Panc1 (cell line): ENCODE measurements around the gene SNTG2. TPM values are rescaled to one million over a fixed set of nuclear protein-coding genes. Genes with fewer than 3 reads are reported as not detected.

ENCODE experiments used
- ATAC-seq: fragments of 200-7000 bp; cut with Tn5 transposase; 2 replicates; pipeline ENCODE4 v1.9.1; 2020; ENCODE audit warnings: mild to moderate bottlenecking, moderate library complexity
- BruUV-seq: library from RNA; stranded (reverse); fragments of 400-500 nt; replicated peaks from 2 replicates; lab custom pipeline; 2021; lab: Mats Ljungman, UMichigan
- CTCF ChIA-PET: fragments of 300-600 bp; sonication (Branson Sonifier 250); formaldehyde crosslinking; loops from one replicate; lab custom pipeline; 2022; ENCODE audit warnings: antibody characterized with exemption; lab: Charles Lee
- POLR2A ChIA-PET: fragments of 300-600 bp; sonication (Branson Sonifier 250); formaldehyde crosslinking; loops from one replicate; lab custom pipeline; 2022; ENCODE audit warnings: antibody characterized with exemption; lab: Charles Lee
- DNase-seq: peaks from one replicate; pipeline ENCODE4 v3.0.0-alpha.2; 2010; ENCODE audit warnings: low read depth, low spot score
- H3K27ac ChIP-seq: 2 replicates; pipeline ENCODE4 v1.5.1; 2011; ENCODE audit warnings: mild to moderate bottlenecking, low read length, inconsistent platforms
- H3K27me3 ChIP-seq: fragments of 200-500 bp; sonication (Bioruptor generic); 2 replicates; pipeline ENCODE4 v1.6.0; 2014; ENCODE audit warnings: low read length, inconsistent platforms; ENCODE audit not compliant: control insufficient read depth, insufficient read depth
- H3K36me3 ChIP-seq: fragments of 200-500 bp; sonication (Bioruptor generic); 2 replicates; pipeline ENCODE4 v1.5.1; 2014; ENCODE audit warnings: inconsistent platforms, mild to moderate bottlenecking, low read length, moderate library complexity; ENCODE audit not compliant: control insufficient read depth, insufficient read depth
- H3K4me1 ChIP-seq: 2 replicates; pipeline ENCODE4 v1.5.1; 2011; ENCODE audit warnings: inconsistent platforms, mild to moderate bottlenecking, low read length, moderate library complexity; ENCODE audit not compliant: control insufficient read depth, insufficient read depth
- H3K4me3 ChIP-seq, 2 experiments: 2 replicates each; pipeline ENCODE4 v1.5.1; 2011 to 2012; ENCODE audit warnings: low read depth in 2 of 2, low read length in 2 of 2, mild to moderate bottlenecking in 2 of 2, inconsistent platforms in 1 of 2, moderate library complexity in 1 of 2
- H3K9me3 ChIP-seq: fragments of 200-500 bp; sonication (Bioruptor generic); 2 replicates; pipeline ENCODE4 v1.5.1; 2014; ENCODE audit warnings: low read depth, mild to moderate bottlenecking, inconsistent platforms, low read length, moderate library complexity; ENCODE audit not compliant: control insufficient read depth, insufficient read depth
- POLR2AphosphoS5 ChIP-seq: IDR thresholded peaks from 2 replicates; pipeline ENCODE4 v1.6.1; 2012; ENCODE audit warnings: mild to moderate bottlenecking, low read depth, low read length, moderate library complexity
- SIN3A ChIP-seq: IDR thresholded peaks from 2 replicates; pipeline ENCODE4 v1.6.1; 2012; ENCODE audit warnings: low read depth, mild to moderate bottlenecking, low read length, moderate library complexity, borderline replicate concordance; ENCODE audit not compliant: insufficient read depth
- TCF7L2 ChIP-seq: IDR thresholded peaks from 2 replicates; pipeline ENCODE4 v1.6.1; 2011; ENCODE audit warnings: mild to moderate bottlenecking, low read depth, low read length, inconsistent platforms
- in situ Hi-C: cut with HindIII; loops from 2 replicates; pipeline ENCODE4 v1.10.0; 2016; ENCODE audit warnings: low sequenced_read_pairs, low pct_unique_long_range_greater_than_20kb
- intact Hi-C: fragments of 100-400 bp; cut with micrococcal nuclease; formaldehyde crosslinking; loops from one replicate; pipeline ENCODE4 v1.10.0; 2022; ENCODE audit not compliant: unreplicated experiment
- total RNA-seq: library from RNA; stranded (reverse); gene quantifications from one replicate; pipeline ENCODE4 v1.2.1, GENCODE V29; 2021; ENCODE audit not compliant: unreplicated experiment
- TF ChIP-seq, protein P1 (sequence below): fragments of 450-650 bp; IDR thresholded peaks from 2 replicates; pipeline ENCODE4 v1.5.1; 2017; ENCODE audit warnings: mild to moderate bottlenecking
- TF ChIP-seq, protein P2 (sequence below), 2 experiments: IDR thresholded peaks; 2 replicates each; pipeline ENCODE4 v1.6.1; 2011 to 2012; ENCODE audit warnings: low read depth in 2 of 2, control low read depth in 1 of 2, low read length in 1 of 2, mild to moderate bottlenecking in 1 of 2, moderate library complexity in 1 of 2; ENCODE audit not compliant: insufficient read depth in 1 of 2

The SNTG2 gene
- total RNA-seq, 1 experiment from 2014 or later = not detected

DNA sequence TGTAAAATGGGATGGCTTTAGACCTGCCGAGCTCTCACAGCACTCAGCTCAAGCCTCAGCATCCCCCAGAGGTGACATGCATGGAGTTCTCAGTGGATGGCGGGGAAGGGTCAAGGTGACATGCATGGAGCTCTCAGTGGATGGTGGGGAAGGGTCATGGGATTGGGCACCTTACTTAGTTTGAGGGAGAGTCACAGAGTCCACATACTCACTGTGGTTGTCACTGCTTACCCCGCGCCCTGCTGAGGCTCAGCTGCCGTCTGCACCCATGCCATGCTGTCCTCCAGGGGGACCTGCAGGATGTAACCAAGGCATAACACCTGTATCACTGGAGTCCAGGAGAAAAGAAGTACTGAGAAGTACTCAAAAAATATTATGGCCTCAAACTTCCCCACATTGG lies 350.4 kb downstream of the SNTG2 start:
- ATAC-seq = no peak
- CTCF ChIA-PET = interaction anchor here (0.6 kb wide), 1 partner anchor 195 kb away, joined by 4 read pairs; no protein-coding TSS in a partner anchor
- no peaks in the 10 kb centered on the region for H3K27me3 ChIP-seq

DNA sequence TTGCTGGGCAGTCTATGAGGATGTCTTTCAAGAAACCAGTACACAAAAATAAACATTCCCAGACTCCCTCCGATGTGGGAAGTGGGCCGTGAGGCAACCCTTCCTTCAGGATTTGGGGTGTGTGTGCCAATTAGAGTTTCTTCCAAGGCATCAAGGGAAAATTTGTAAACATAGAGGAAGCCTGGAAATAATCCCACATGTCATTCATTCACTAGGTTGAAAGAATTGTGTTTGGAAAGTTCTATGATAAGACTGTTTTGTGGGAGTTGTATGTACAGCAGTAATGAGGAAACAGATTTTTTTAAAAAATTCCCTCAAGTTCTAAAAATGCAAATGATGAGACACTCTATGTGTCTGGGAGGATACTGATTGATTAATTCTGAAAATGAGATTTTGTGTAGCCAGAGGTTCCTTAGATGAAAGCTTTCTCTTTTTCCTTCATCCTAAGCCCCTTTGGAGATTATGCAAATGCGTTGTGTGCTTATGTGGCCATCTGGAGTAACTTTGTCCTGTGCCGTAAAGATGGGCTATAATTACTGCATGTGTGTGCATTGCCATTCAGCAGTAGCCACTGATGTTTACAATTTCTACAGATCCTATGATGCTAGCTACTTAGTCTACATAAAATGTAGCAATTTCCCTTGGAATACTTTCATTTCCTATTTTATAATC lies 354.8 kb downstream of the SNTG2 start:
- intact Hi-C loops (no loop called here), in situ Hi-C loops (no loop called here)
- no peaks in the 10 kb centered on the region for H3K27me3 ChIP-seq
- no peak for DNase-seq
- TF ChIP-seq, protein P1, sequence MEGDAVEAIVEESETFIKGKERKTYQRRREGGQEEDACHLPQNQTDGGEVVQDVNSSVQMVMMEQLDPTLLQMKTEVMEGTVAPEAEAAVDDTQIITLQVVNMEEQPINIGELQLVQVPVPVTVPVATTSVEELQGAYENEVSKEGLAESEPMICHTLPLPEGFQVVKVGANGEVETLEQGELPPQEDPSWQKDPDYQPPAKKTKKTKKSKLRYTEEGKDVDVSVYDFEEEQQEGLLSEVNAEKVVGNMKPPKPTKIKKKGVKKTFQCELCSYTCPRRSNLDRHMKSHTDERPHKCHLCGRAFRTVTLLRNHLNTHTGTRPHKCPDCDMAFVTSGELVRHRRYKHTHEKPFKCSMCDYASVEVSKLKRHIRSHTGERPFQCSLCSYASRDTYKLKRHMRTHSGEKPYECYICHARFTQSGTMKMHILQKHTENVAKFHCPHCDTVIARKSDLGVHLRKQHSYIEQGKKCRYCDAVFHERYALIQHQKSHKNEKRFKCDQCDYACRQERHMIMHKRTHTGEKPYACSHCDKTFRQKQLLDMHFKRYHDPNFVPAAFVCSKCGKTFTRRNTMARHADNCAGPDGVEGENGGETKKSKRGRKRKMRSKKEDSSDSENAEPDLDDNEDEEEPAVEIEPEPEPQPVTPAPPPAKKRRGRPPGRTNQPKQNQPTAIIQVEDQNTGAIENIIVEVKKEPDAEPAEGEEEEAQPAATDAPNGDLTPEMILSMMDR = no peak
- no peak for TF ChIP-seq POLR2AphosphoS5
- no peak for TF ChIP-seq TCF7L2
- TF ChIP-seq, protein P2, sequence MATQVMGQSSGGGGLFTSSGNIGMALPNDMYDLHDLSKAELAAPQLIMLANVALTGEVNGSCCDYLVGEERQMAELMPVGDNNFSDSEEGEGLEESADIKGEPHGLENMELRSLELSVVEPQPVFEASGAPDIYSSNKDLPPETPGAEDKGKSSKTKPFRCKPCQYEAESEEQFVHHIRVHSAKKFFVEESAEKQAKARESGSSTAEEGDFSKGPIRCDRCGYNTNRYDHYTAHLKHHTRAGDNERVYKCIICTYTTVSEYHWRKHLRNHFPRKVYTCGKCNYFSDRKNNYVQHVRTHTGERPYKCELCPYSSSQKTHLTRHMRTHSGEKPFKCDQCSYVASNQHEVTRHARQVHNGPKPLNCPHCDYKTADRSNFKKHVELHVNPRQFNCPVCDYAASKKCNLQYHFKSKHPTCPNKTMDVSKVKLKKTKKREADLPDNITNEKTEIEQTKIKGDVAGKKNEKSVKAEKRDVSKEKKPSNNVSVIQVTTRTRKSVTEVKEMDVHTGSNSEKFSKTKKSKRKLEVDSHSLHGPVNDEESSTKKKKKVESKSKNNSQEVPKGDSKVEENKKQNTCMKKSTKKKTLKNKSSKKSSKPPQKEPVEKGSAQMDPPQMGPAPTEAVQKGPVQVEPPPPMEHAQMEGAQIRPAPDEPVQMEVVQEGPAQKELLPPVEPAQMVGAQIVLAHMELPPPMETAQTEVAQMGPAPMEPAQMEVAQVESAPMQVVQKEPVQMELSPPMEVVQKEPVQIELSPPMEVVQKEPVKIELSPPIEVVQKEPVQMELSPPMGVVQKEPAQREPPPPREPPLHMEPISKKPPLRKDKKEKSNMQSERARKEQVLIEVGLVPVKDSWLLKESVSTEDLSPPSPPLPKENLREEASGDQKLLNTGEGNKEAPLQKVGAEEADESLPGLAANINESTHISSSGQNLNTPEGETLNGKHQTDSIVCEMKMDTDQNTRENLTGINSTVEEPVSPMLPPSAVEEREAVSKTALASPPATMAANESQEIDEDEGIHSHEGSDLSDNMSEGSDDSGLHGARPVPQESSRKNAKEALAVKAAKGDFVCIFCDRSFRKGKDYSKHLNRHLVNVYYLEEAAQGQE (IDR thresholded peaks at IDR 0.05; ENCODE audit: insufficient read depth in 1 of 2, low read depth in 2 of 2, low read length in 1 of 2) = no peak
- no peak for TF ChIP-seq SIN3A
- no peaks in the 10 kb centered on the region for H3K36me3 ChIP-seq
- BruUV-seq = no TSS peak
- H3K4me3 ChIP-seq = no peak overlapping the region
- ChIA-PET POLR2A (no interaction called here), CTCF (no interaction called here)
- H3K4me1 ChIP-seq = no peaks in the 10 kb centered on the region
- H3K27ac ChIP-seq = no peak overlapping the region
- H3K9me3 ChIP-seq = no peaks in the 10 kb centered on the region
- ATAC-seq = no peak

More for the DNA sequence above, 350.4 kb downstream of the SNTG2 start:
- intact Hi-C loops (no loop called here), in situ Hi-C loops (no loop called here)
- Histone ChIP-seq H3K27ac (no peak overlapping the region), H3K9me3 (no peaks in the 10 kb centered on the region), H3K4me3 (no peak overlapping the region), H3K36me3 (no peaks in the 10 kb centered on the region), H3K4me1 (no peaks in the 10 kb centered on the region)
- no peak for DNase-seq
- no peak for TF ChIP-seq SIN3A
- TF ChIP-seq TCF7L2 = no peak
- no peak for TF ChIP-seq POLR2AphosphoS5
- TF ChIP-seq, protein P1 = no peak
- TF ChIP-seq, protein P2 (IDR thresholded peaks at IDR 0.05; ENCODE audit: insufficient read depth in 1 of 2, low read depth in 2 of 2, low read length in 1 of 2) = no peak
- POLR2A ChIA-PET = no interaction called here
- no TSS peak for BruUV-seq
